OCI-LY7 (cell line): Measurements from ENCODE around the gene CELF2.

Experiments
- CTCF ChIP-seq: fragments of 200-600 bp; sonication (generic); conservative IDR thresholded peaks from 2 replicates; pipeline ENCODE4 v1.5.1; 2014; ENCODE audit warnings: mild to moderate bottlenecking, antibody characterized with exemption, low read length, moderate library complexity, mixed read lengths
- EZH2phosphoT487 ChIP-seq: fragments of 200-600 bp; sonication (generic); IDR thresholded peaks from 2 replicates; pipeline ENCODE4 v1.6.1; 2018; ENCODE audit warnings: low read depth, borderline replicate concordance, mild to moderate bottlenecking, mixed run types, antibody characterized with exemption, low read length, moderate library complexity, mixed read lengths

GRCh38 chr10:11080564-11080984 is 62.9 kb downstream of the CELF2 start:
- TF ChIP-seq CTCF = no peak
- no peak for TF ChIP-seq EZH2phosphoT487
